Ovary (tissue), 9 donors: ENCODE measurements around the gene RNF32. TPM values are rescaled to one million over a fixed set of nuclear protein-coding genes. Genes with fewer than 3 reads are reported as not detected.
"Not testable (repeated sequence)": the region's sequence is repeated elsewhere in the genome, so short reads cannot be mapped to it uniquely, and the experiment has no call there.

ENCODE experiments used
- DNase-seq, 5 donors: peaks; one replicate each; pipeline ENCODE4 v3.0.0-alpha.2; 2019 to 2020
- H3K27ac ChIP-seq, 2 donors: fragments of 200-600 bp; one replicate each; pipeline versions ENCODE4 v1.5.1 to v1.8.0; 2019 to 2022
- H3K27me3 ChIP-seq: fragments of 200-600 bp; one replicate; pipeline ENCODE4 v1.8.0; 2022
- H3K36me3 ChIP-seq: fragments of 200-600 bp; sonication (generic); one replicate; pipeline ENCODE4 v1.5.1; 2019
- H3K4me1 ChIP-seq: one replicate; pipeline ENCODE4 v1.8.1; 2013; ENCODE audit warnings: mild to moderate bottlenecking, moderate library complexity; ENCODE audit not compliant: insufficient read depth
- H3K4me3 ChIP-seq: fragments of 200-600 bp; sonication (generic); one replicate; pipeline ENCODE4 v1.5.1; 2017
- H3K9me3 ChIP-seq, 2 donors: fragments of 200-600 bp in 1 of 2; sonication (generic) in 1 of 2; one replicate each; pipeline versions ENCODE4 v1.5.1 to v1.8.1; 2013 to 2019; ENCODE audit warnings: mild to moderate bottlenecking in 1 of 2, moderate library complexity in 1 of 2
- EP300 ChIP-seq: sonication (generic); formaldehyde crosslinking; IDR thresholded peaks from one replicate; pipeline ENCODE4 v1.6.1; 2017; ENCODE audit warnings: antibody characterized with exemption
- POLR2A ChIP-seq: fragments of 450-650 bp; IDR thresholded peaks from one replicate; pipeline ENCODE4 v1.6.1; 2017; ENCODE audit warnings: antibody characterized with exemption, mild to moderate bottlenecking, moderate library complexity
- WGBS, 3 donors: extraction: QIAGEN DNeasy Blood & Tissue Kit in 1 of 3; methylation state at CpG; one replicate each; pipeline versions ENCODE4 v1.1.5 to v1.1.7; 2013 to 2017; 5-methylcytosine and 5-hydroxymethylcytosine counted together
- intact Hi-C, 4 donors: fragments of 100-400 bp; cut with DNase I; formaldehyde crosslinking; loops; one replicate each; pipeline versions ENCODE4 v1.11.0 to v1.15.1; 2022 to 2023
- polyA plus RNA-seq, 2 donors: library from polyadenylated mRNA; stranded (reverse); fragments of 200-250 nt in 1 of 2; fragments of 350-450 nt in 1 of 2; fragmentation: Illumina TruSeq in 1 of 2; extraction: RNeasy Lipid Tissue Mini Kit (QIAGEN cat#74804) in 1 of 2; gene quantifications; one replicate each; pipeline ENCODE4 v1.2.3, GENCODE V29; 2013 to 2014
- total RNA-seq, 7 donors: library from RNA; depleted of rRNA in 2 of 7; stranded (reverse); fragments of >200 nt in 2 of 7; fragmentation: NEBNext Ultra II Directional in 3 of 7; extraction: Animal tissue kit (Norgen Biotek cat#: 25700) in 3 of 7; gene quantifications; one replicate each; pipeline versions ENCODE4 v1.1.0 to v1.2.4, GENCODE V29; 2016 to 2023
- TF ChIP-seq, protein P1 (sequence below), 3 donors: fragments of 450-650 bp in 2 of 3; fragments of 200-600 bp in 1 of 3; IDR thresholded peaks; one replicate each; pipeline versions ENCODE4 v1.5.1 to v1.8.0; 2016 to 2022; ENCODE audit warnings: antibody characterized with exemption in 3 of 3, mild to moderate bottlenecking in 1 of 3
- donor health status: DM: no; HTN: no; CAD: no; lungs with moderate emphysema.
- donor health status: DM: no; HTN: no; CAD: no.
- donor health status: Bipolar disorder and iron deficiency.
- donor health status: DM: yes; HTN: yes; CAD: no.
- donor health status: DM: no; HTN: no; CAD: no.
- donor health status: DM: yes; HTN: yes; CAD: no.

The RNF32 gene
- total and polyA plus RNA-seq, 9 donors = 0.72 to 2.3 (median 1.6) TPM

DNA sequence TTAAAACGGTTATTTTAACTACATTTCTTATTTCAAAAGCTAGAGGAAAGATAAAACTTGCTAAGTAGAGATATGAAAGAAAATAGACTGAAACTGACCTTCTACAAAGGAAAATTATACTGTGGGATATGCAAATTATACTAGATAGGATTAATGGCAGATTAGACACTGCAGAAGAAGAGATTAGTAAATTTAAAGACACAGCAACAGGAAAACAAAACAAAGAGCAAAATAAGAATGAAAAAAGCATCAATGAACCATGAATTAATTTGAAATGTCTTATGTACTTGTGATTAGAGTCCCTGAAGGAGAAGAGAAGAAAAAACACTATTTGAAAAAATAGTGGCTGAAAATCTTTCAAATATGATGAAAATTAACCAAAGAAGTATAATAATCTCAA lies 52.3 kb downstream of the RNF32 start:
- Histone ChIP-seq H3K36me3 (no peaks in the 10 kb centered on the region), H3K9me3 (no peaks in the 10 kb centered on the region), H3K27me3 (no peaks in the 10 kb centered on the region), H3K4me3 (no peak overlapping the region), H3K27ac (no peak overlapping the region), H3K4me1 (no peaks in the 10 kb centered on the region)
- intact Hi-C loops = no loop called here
- no peak for DNase-seq
- WGBS, 3 donors = 68 to 85% (median 74%) methylated on average over 1 of the region's 1 CpG
- TF ChIP-seq, protein P1, sequence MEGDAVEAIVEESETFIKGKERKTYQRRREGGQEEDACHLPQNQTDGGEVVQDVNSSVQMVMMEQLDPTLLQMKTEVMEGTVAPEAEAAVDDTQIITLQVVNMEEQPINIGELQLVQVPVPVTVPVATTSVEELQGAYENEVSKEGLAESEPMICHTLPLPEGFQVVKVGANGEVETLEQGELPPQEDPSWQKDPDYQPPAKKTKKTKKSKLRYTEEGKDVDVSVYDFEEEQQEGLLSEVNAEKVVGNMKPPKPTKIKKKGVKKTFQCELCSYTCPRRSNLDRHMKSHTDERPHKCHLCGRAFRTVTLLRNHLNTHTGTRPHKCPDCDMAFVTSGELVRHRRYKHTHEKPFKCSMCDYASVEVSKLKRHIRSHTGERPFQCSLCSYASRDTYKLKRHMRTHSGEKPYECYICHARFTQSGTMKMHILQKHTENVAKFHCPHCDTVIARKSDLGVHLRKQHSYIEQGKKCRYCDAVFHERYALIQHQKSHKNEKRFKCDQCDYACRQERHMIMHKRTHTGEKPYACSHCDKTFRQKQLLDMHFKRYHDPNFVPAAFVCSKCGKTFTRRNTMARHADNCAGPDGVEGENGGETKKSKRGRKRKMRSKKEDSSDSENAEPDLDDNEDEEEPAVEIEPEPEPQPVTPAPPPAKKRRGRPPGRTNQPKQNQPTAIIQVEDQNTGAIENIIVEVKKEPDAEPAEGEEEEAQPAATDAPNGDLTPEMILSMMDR (IDR thresholded peaks at IDR 0.05) = no peak
- no peak for TF ChIP-seq EP300
- TF ChIP-seq POLR2A = no peak

DNA sequence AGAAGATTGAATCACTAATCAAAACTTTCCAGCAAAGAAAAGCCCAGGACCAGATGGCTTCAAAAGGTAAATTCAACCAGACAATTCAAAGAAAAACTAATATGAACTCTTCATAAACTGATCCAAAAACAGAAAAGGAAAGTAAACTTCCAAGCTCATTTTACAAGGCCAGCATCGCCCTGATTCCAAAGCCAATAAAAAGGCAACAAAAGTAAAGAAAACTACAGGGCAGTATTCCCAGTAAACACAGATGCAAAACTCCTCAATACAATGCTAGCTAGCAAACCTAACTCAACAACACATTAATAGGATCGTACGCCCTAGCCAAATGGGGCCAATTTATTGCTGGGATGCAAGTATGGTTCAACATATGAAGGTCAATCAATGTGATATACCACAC lies 53.1 kb downstream of the RNF32 start:
- DNase-seq = no peak
- WGBS, 3 donors = 86 to 92% (median 91%) methylated on average over 3 of the region's 3 CpGs
- Histone ChIP-seq H3K36me3 (no peaks in the 10 kb centered on the region), H3K4me1 (no peaks in the 10 kb centered on the region), H3K9me3 (no peaks in the 10 kb centered on the region), H3K27me3 (no peaks in the 10 kb centered on the region), H3K27ac (no peak overlapping the region), H3K4me3 (no peak overlapping the region)
- no peak for TF ChIP-seq EP300
- TF ChIP-seq POLR2A = no peak
- TF ChIP-seq, protein P1 (IDR thresholded peaks at IDR 0.05) = no peak
- intact Hi-C loops = no loop called here

DNA sequence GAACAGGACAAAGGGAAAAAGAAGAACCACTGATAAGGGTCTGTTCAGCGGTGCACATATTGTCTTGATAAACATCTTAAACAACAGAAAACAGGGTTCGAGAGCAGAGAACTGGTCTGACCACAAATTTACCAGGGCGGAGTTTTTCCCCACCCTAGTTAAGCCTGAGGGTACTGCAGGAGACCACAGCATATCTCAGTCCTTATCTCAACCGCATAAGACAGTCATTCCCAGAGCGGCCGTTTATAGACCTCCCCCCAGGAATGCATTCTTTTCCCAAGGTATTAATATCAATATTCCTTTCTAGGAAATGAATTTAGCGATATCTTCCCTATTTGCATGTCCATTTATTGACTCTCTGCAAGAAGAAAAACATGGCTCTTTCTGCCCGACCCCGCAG lies 56.7 kb downstream of the RNF32 start:
- H3K9me3 ChIP-seq, H3K4me3 ChIP-seq, intact Hi-C loops, H3K4me1 ChIP-seq, H3K27me3 ChIP-seq, H3K36me3 ChIP-seq, DNase-seq, H3K27ac ChIP-seq: not testable (repeated sequence)
- 96 to 98% (median 96%) methylated on average over 9 of the region's 9 CpGs for WGBS, 3 donors

DNA sequence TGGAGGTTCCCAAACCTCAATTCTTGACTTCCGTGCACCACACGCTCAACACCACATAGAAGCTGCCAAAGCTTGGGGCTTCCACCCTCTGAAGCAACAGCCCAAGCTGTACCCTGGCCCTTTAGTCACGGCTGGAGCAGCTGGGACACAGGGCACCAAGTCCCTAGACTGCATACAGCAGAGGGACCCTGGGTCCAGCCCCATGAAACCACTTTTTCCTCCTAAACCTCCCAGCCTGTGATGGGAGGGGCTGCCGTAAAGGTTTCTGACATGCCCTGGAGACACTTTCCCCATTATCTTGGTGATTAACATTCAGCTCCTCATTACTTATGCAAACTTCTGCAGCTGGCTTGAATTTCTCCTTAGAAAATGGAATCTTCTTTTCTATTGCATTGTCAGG lies 57.9 kb downstream of the RNF32 start:
- H3K4me3 ChIP-seq, DNase-seq, H3K27me3 ChIP-seq, H3K9me3 ChIP-seq, H3K36me3 ChIP-seq, H3K4me1 ChIP-seq, intact Hi-C loops, H3K27ac ChIP-seq: not testable (repeated sequence)
- 96 to 100% (median 97%) methylated on average over 4 of the region's 4 CpGs for WGBS, 3 donors

DNA sequence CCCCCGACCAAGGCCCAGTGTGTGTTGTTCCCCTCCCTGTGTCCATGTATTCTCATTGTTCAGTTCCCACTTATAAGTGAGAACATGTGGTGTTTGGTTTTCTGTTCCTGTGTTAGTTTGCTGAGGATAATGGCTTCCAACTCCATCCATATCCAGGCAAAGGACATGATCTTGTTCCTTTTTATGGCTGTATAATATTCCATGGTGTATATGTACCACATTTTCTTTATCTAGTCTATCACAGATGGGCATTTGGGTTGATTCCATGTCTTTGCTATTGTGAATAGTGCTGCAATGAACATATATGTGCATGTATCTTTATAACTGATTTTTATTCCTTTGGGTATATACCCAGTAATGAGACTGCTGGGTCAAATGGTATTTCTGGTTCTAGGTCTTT lies 61.2 kb downstream of the RNF32 start:
- H3K36me3 ChIP-seq, intact Hi-C loops: not testable (repeated sequence)

DNA sequence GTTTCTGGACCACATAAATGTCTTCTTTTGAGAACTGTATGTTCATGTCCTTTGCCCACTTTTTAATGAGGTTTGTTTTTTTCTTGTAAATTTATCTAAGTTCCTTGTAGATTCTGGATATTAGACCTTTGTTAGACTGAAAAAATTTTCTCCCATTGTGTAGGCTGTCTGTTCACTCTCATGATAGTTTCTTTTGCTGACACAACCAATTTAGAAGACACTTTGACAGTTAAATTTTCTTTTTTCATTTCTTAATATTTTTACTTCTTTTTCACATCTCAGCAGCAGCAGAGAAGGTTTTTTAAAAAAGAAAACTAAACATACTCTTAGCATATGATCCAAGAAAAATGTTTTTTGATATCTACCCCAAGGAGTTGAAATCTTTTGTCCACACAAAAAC lies 61.8 kb downstream of the RNF32 start:
- Histone ChIP-seq H3K27ac (no peak overlapping the region), H3K4me1 (no peaks in the 10 kb centered on the region), H3K36me3 (no peaks in the 10 kb centered on the region), H3K27me3 (no peaks in the 10 kb centered on the region), H3K4me3 (no peak overlapping the region), H3K9me3 (no peaks in the 10 kb centered on the region)
- no peak for TF ChIP-seq EP300
- TF ChIP-seq POLR2A = no peak
- TF ChIP-seq, protein P1 (IDR thresholded peaks at IDR 0.05) = no peak
- intact Hi-C loops = no loop called here
- DNase-seq = no peak

More for the DNA sequence above, 61.2 kb downstream of the RNF32 start:
- H3K4me1 ChIP-seq, DNase-seq, H3K4me3 ChIP-seq, H3K27ac ChIP-seq, H3K9me3 ChIP-seq, H3K27me3 ChIP-seq: not testable (repeated sequence)
- WGBS, 3 donors = 92 to 100% (median 100%) methylated on average over 1 of the region's 1 CpG
